ENCODE data around the gene MAPK8. TPM values are rescaled to one million over a fixed set of nuclear protein-coding genes. Genes with fewer than 3 reads are reported as not detected.

Gene MAPK8
- total and polyA plus RNA-seq, 9 of the 15 experiments (the other 6 are each of a cell fraction or from before 2014, with no cell fraction given), result 6.4 to 159 (median 71.0) TPM

GRCh38 chr10:48472501-48473069, 166.1 kb downstream of the MAPK8 start (continued):
- TF ChIP-seq ZNF639 (CRISPR knock-in tag; conservative IDR thresholded peaks at IDR 0.05 in 1 of 2, IDR thresholded peaks at IDR 0.05 in 1 of 2) (0 out of 4 replicates have a peak, but pooled peaks of 1 of the 2 experiments have one; percentile 20), MLX (CRISPR knock-in tag; conservative IDR thresholded peaks at IDR 0.05) (no peak), ZHX1 (conservative IDR thresholded peaks at IDR 0.05; ENCODE audit: low read length) (no peak), TCF7 (IDR thresholded peaks at IDR 0.05; ENCODE audit: borderline replicate concordance) (no peak), LEF1 (IDR thresholded peaks at IDR 0.05) (no peak), ZNF592 (IDR thresholded peaks at IDR 0.05) (0 out of 2 replicates have a peak, but pooled peaks have one; percentile 16), CHCHD3 (CRISPR knock-in tag; IDR thresholded peaks at IDR 0.05) (no peak)

All from K562 (cell line).